SU-DHL-6 (cell line): ENCODE measurements around the gene WDR86.

Source experiments
- H2AFZ ChIP-seq: fragments of 200-600 bp; sonication (generic); 2 replicates; pipeline ENCODE4 v1.6.1; 2014; ENCODE audit warnings: low read depth, mild to moderate bottlenecking, moderate library complexity, mixed read lengths, antibody characterized with exemption, low read length; ENCODE audit not compliant: severe bottlenecking
- H3F3A ChIP-seq: fragments of 200-600 bp; shearing (Covaris generic); 2 replicates; pipeline ENCODE4 v1.6.0; 2016; ENCODE audit warnings: antibody characterized with exemption, mild to moderate bottlenecking; ENCODE audit not compliant: insufficient read depth
- H3K27ac ChIP-seq: fragments of 200-600 bp; sonication (generic); 2 replicates; pipeline ENCODE4 v1.5.1; 2016; ENCODE audit warnings: low read depth, mild to moderate bottlenecking, low read length, moderate library complexity, mixed read lengths
- H3K27me3 ChIP-seq: fragments of 200-600 bp; sonication (generic), shearing (Covaris generic); 2 replicates; pipeline ENCODE4 v1.6.0; 2014; ENCODE audit warnings: mild to moderate bottlenecking, low read length
- H3K36me3 ChIP-seq: fragments of 200-600 bp; sonication (generic); 2 replicates; pipeline ENCODE4 v1.6.1; 2014; ENCODE audit warnings: mild to moderate bottlenecking, low read length, mixed read lengths
- H3K4me2 ChIP-seq: fragments of 300-600, 200-600 bp; shearing (Covaris generic), sonication (generic); 2 replicates; pipeline ENCODE4 v1.6.0; 2014; ENCODE audit warnings: low read length, low read depth, mild to moderate bottlenecking; ENCODE audit not compliant: poor library complexity, severe bottlenecking
- H3K4me3 ChIP-seq: fragments of 200-600 bp; sonication (generic); 2 replicates; pipeline ENCODE4 v1.5.1; 2014; ENCODE audit warnings: antibody characterized with exemption, low read length, mild to moderate bottlenecking, mixed read lengths; ENCODE audit not compliant: insufficient read depth, poor library complexity, severe bottlenecking
- H3K79me2 ChIP-seq: fragments of 200-600 bp; sonication (generic); 2 replicates; pipeline ENCODE4 v1.6.1; 2014; ENCODE audit warnings: mild to moderate bottlenecking, low read length, moderate library complexity; ENCODE audit not compliant: insufficient read depth
- H3K9ac ChIP-seq: fragments of 200-600 bp; sonication (generic); 2 replicates; pipeline ENCODE4 v1.7.0; 2014; ENCODE audit warnings: mild to moderate bottlenecking, low read length
- H3K9me2 ChIP-seq: fragments of 200-600 bp; sonication (generic); replicated peaks from 2 replicates; pipeline ENCODE4 v1.6.1; 2014; ENCODE audit warnings: low read length; ENCODE audit not compliant: insufficient read depth
- H3K9me3 ChIP-seq: fragments of 200-600 bp; sonication (generic); 2 replicates; pipeline ENCODE4 v1.6.1; 2014; ENCODE audit warnings: low read length, mixed read lengths; ENCODE audit not compliant: insufficient read depth
- H4K20me1 ChIP-seq: fragments of 200-600 bp; sonication (generic); 2 replicates; pipeline ENCODE4 v1.6.1; 2014; ENCODE audit warnings: low read depth, mild to moderate bottlenecking, antibody characterized with exemption, low read length, moderate library complexity, mixed read lengths
- EZH2phosphoT487 ChIP-seq: fragments of 200-600 bp; sonication (generic), shearing (Covaris generic); conservative IDR thresholded peaks from 2 replicates; pipeline ENCODE4 v1.6.1; 2018; ENCODE audit warnings: mild to moderate bottlenecking, antibody characterized with exemption, low read length, moderate library complexity, mixed read lengths
- TF ChIP-seq, protein P1 (sequence below): fragments of 200-600 bp; sonication (generic); IDR thresholded peaks from one replicate; pipeline ENCODE4 v1.5.1; 2017; ENCODE audit warnings: antibody characterized with exemption, mild to moderate bottlenecking, low read length, moderate library complexity; ENCODE audit not compliant: insufficient read depth, poor library complexity, severe bottlenecking

Gene WDR86

DNA sequence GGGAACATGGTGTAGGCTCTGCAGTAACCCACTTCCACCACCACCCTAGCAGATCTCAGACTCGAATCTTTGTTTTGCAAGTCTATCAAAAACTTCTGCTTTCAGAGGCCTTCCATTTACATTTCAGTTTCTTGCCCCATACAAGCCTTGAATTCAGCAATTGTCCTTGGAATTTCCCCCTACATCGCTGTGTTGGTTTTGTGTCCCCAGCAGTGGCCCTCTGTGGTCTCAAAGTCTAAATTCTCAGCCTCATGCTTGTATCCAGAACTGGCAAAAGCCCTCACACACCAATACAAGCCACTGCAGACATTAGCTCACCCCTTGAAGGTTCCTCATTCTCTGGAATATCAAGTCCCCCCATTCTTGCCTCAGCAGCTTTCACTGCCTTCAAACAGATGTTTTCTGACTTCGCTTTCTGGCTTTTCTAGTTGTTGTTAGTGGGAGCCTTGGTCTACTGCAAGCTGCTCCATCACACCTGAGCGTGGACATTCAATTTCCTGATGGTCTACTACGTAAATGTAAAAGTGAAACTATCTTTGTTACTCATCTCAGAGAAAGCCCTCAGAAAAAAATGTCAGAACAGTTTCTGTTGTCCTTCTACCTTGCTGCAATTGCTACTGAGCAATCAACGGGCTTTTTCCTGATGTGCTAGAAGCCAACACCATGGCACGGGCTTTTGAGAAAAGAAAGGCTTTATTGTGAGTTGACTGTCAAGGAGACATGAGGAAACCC is 70.0 kb downstream of the WDR86 start:
- no peak overlapping the region for H3K9ac ChIP-seq
- no peaks in the 10 kb centered on the region for H3K9me2 ChIP-seq
- peak overlapping the region; percentile 25 for H3K4me2 ChIP-seq
- H3K4me3 ChIP-seq = no peak overlapping the region
- no peaks in the 10 kb centered on the region for H3K36me3 ChIP-seq
- peak overlapping the region; percentile 3; the same call in 1 of the 2 replicates for H3K27ac ChIP-seq
- no peaks in the 10 kb centered on the region for H4K20me1 ChIP-seq
- TF ChIP-seq, protein P1, sequence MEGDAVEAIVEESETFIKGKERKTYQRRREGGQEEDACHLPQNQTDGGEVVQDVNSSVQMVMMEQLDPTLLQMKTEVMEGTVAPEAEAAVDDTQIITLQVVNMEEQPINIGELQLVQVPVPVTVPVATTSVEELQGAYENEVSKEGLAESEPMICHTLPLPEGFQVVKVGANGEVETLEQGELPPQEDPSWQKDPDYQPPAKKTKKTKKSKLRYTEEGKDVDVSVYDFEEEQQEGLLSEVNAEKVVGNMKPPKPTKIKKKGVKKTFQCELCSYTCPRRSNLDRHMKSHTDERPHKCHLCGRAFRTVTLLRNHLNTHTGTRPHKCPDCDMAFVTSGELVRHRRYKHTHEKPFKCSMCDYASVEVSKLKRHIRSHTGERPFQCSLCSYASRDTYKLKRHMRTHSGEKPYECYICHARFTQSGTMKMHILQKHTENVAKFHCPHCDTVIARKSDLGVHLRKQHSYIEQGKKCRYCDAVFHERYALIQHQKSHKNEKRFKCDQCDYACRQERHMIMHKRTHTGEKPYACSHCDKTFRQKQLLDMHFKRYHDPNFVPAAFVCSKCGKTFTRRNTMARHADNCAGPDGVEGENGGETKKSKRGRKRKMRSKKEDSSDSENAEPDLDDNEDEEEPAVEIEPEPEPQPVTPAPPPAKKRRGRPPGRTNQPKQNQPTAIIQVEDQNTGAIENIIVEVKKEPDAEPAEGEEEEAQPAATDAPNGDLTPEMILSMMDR = no peak
- no peak for TF ChIP-seq EZH2phosphoT487
- peaks cover 32% of the 10 kb centered on the region for H3F3A ChIP-seq
- H3K9me3 ChIP-seq = no peaks in the 10 kb centered on the region
- H3K27me3 ChIP-seq = no peaks in the 10 kb centered on the region
- peaks cover 18% of the 10 kb centered on the region for H3K79me2 ChIP-seq
- peak overlapping the region; percentile 55 for H2AFZ ChIP-seq

DNA sequence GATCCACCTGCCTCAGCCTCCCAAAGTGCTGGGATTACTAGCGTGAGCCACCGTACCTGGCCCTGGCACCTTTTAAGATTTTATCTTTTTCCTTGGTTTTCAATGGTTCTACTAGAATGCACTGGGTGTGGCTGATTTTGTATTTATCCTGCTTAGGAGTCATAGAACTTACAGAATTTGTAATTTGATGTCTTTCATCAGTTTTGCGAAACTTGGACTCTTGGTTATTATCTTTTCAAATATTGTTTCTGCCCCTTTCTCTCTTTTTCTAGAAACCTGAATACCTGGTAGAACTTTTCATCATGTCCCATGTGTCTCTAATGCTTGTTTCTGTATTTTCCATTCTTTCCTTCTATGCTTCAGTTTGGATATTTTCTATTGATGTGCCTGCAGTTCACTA is 71.0 kb downstream of the WDR86 start:
- Histone ChIP-seq H3K79me2 (peaks cover 18% of the 10 kb centered on the region), H3K4me2 (no peak overlapping the region), H3K27me3 (no peaks in the 10 kb centered on the region), H3K9ac (no peak overlapping the region), H3K9me3 (no peaks in the 10 kb centered on the region), H2AFZ (no peak overlapping the region), H3K36me3 (no peaks in the 10 kb centered on the region), H4K20me1 (no peaks in the 10 kb centered on the region), H3K27ac (no peak overlapping the region), H3K4me3 (no peak overlapping the region), H3K9me2 (no peaks in the 10 kb centered on the region), H3F3A (peaks cover 32% of the 10 kb centered on the region)
- TF ChIP-seq, protein P1 = no peak
- no peak for TF ChIP-seq EZH2phosphoT487

DNA sequence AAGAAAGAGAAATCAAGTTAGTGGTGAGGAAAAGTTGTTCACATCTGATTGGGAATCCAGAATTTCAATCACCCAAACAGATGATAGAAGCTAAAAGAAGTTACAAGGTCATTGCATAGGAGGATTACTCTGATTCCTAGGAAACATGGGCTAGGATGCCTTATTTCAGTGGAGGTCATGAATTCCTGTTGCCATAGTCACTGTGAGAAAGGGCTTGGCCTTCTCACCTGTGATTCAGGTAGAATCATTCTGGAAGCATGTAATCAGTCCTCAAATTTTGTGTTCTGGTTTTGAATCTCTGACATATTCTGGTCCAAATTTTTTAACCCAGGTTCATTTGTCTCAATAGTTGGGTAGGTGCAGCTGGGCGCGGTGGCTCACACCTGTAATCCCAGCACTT is 72.5 kb downstream of the WDR86 start:
- Histone ChIP-seq H3K9me2 (no peaks in the 10 kb centered on the region), H3K4me2 (no peak overlapping the region), H3K27ac (no peak overlapping the region), H3K79me2 (peaks cover 5% of the 10 kb centered on the region; the same call in 1 of the 2 replicates), H3F3A (peaks cover 22% of the 10 kb centered on the region), H3K27me3 (no peaks in the 10 kb centered on the region), H4K20me1 (no peaks in the 10 kb centered on the region), H2AFZ (no peak overlapping the region), H3K36me3 (no peaks in the 10 kb centered on the region), H3K4me3 (no peak overlapping the region), H3K9me3 (no peaks in the 10 kb centered on the region), H3K9ac (no peak overlapping the region)
- TF ChIP-seq EZH2phosphoT487 = no peak
- TF ChIP-seq, protein P1 = no peak
